ENCODE results near the gene ANKRD1. TPM values are rescaled to one million over a fixed set of nuclear protein-coding genes. Genes with fewer than 3 reads are reported as not detected.

The ANKRD1 gene
- total and polyA plus RNA-seq, 2 donors (not counting 3 experiments of a cell fraction or from before 2014, with no cell fraction given), result 593 to 664 TPM

DNA sequence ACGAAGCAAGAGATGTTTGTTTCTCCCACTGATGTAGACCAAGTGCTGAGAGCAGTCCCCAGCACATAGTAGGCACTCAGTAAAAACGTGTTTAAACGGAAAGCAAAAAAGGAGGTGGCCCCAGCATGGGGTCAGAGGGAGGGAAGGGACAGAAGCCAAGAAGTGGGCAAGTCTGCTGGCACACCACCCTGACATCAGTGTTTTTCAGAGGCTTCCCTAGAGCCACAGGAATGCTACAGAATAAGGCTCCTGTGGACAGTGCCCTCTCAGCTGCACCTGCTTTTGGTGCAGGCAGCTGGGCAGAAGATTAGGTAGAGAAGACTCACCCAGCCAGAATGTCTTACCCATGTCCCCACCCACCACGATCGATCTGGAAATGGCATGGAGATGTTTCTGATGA lies 8.3 kb upstream of the ANKRD1 start:
- no peaks in the 10 kb centered on the region for H3K9me3 ChIP-seq (replicated peaks; ENCODE audit: control insufficient read depth, insufficient read depth, low read length)

More for the DNA sequence above, 8.3 kb upstream of the ANKRD1 start:
- no peaks in the 10 kb centered on the region for H3K9me1 ChIP-seq (replicated peaks; ENCODE audit: control insufficient read depth, extremely low read depth, insufficient read depth, low read length)
- H3K79me2 ChIP-seq (ENCODE audit: control insufficient read depth, insufficient read depth, low read length), result no peaks in the 10 kb centered on the region
- no peaks in the 10 kb centered on the region for H4K20me1 ChIP-seq (replicated peaks; ENCODE audit: control insufficient read depth, extremely low read depth, insufficient read depth, low read length)
- POLR2A ChIA-PET, result interaction anchor here (0.6 to 3.5 kb wide), 4 partner anchors 7 to 234 kb away, joined by 3 to 71 read pairs (median 26); partner anchors contain the start of gene ANKRD1
- H3K9ac ChIP-seq (replicated peaks; ENCODE audit: extremely low read depth, insufficient read depth, low read length), result peak overlapping the region; percentile 83
- BruUV-seq (replicated peaks), result no TSS peak
- H3K4me2 ChIP-seq (ENCODE audit: insufficient read depth, low read length), result peak overlapping the region; percentile 76
- dilution Hi-C loops (cut with MboI; ENCODE audit: extremely low pct_ligation_motif_present, low sequenced_read_pairs), result no loop called here
- H2AFZ ChIP-seq (ENCODE audit: low read depth, low read length), result no peak overlapping the region
- H3K27me3 ChIP-seq (ENCODE audit: control insufficient read depth in 2 of 2, insufficient read depth in 2 of 2, low read length in 2 of 2), result no peaks in the 10 kb centered on the region
- H3K27ac ChIP-seq (ENCODE audit: insufficient read depth, low read depth, low read length), result peak overlapping the region; percentile 86
- intact Hi-C loops (cut with micrococcal nuclease), result no loop called here
- DNase-seq (ENCODE audit: low read depth, low spot score) (no peak), FAIRE-seq (no peak)
- TF ChIP-seq POLR2A (IDR thresholded peaks at IDR 0.05; ENCODE audit: low read depth, low read length) (no peak), POLR2AphosphoS5 (IDR thresholded peaks at IDR 0.05; ENCODE audit: insufficient read depth, low read depth, low read length) (no peak), EZH2 (IDR thresholded peaks at IDR 0.05; ENCODE audit: borderline replicate concordance, low read depth, low read length, severe bottlenecking) (no peak), MYC (IDR thresholded peaks at IDR 0.05; ENCODE audit: low read depth, low read length) (no peak), FOS (IDR thresholded peaks at IDR 0.05; ENCODE audit: borderline replicate concordance, insufficient read depth, low read length) (no peak), JUN (IDR thresholded peaks at IDR 0.05; ENCODE audit: borderline replicate concordance, insufficient read depth, insufficient read length, low read depth) (no peak), GATA2 (IDR thresholded peaks at IDR 0.05; ENCODE audit: insufficient read depth, insufficient read length, low read depth, low read length) (no peak)
- TF ChIP-seq, protein P1, sequence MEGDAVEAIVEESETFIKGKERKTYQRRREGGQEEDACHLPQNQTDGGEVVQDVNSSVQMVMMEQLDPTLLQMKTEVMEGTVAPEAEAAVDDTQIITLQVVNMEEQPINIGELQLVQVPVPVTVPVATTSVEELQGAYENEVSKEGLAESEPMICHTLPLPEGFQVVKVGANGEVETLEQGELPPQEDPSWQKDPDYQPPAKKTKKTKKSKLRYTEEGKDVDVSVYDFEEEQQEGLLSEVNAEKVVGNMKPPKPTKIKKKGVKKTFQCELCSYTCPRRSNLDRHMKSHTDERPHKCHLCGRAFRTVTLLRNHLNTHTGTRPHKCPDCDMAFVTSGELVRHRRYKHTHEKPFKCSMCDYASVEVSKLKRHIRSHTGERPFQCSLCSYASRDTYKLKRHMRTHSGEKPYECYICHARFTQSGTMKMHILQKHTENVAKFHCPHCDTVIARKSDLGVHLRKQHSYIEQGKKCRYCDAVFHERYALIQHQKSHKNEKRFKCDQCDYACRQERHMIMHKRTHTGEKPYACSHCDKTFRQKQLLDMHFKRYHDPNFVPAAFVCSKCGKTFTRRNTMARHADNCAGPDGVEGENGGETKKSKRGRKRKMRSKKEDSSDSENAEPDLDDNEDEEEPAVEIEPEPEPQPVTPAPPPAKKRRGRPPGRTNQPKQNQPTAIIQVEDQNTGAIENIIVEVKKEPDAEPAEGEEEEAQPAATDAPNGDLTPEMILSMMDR (IDR thresholded peaks at IDR 0.05; ENCODE audit: extremely low read depth in 1 of 2, insufficient read depth in 1 of 2, low read depth in 1 of 2, low read length in 2 of 2), result no peak
- TF ChIP-seq, protein P2, sequence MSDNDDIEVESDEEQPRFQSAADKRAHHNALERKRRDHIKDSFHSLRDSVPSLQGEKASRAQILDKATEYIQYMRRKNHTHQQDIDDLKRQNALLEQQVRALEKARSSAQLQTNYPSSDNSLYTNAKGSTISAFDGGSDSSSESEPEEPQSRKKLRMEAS (IDR thresholded peaks at IDR 0.05; ENCODE audit: insufficient read depth, insufficient read length), result no peak
- CTCF ChIA-PET, result interaction anchor here (1.2 to 4.1 kb wide), 5 partner anchors 8 to 26 kb away, joined by 3 to 30 read pairs (median 17); partner anchors contain the start of gene ANKRD1
- no peaks in the 10 kb centered on the region for H3K36me3 ChIP-seq (ENCODE audit: control insufficient read depth in 2 of 2, extremely low read depth in 1 of 2, insufficient read depth in 2 of 2, low read length in 2 of 2)
- H3K4me3 ChIP-seq (replicated peaks in 1 of 3; ENCODE audit: insufficient read depth in 1 of 3, low read depth in 1 of 3, low read length in 3 of 3), result peak overlapping the region in 1 of 3 experiments; percentile 4
- peaks cover 64% of the 10 kb centered on the region for H3K4me1 ChIP-seq (ENCODE audit: control insufficient read depth, extremely low read depth, insufficient read depth, low read length)
